Tibial artery (tissue), 4 donors: Measurements from ENCODE around the gene ZNF560.

Source experiments
- DNase-seq, 2 donors: peaks; one replicate each; pipeline ENCODE4 v3.0.0-alpha.2; 2019
- H3K27ac ChIP-seq, 2 donors: fragments of 200-600 bp; sonication (generic) in 1 of 2; 1 replicate in 1 of 2; 2 replicates in 1 of 2; pipeline ENCODE4 v1.5.1; 2018 to 2019; ENCODE audit warnings: mild to moderate bottlenecking in 1 of 2
- H3K27me3 ChIP-seq, 2 donors: fragments of 200-600 bp; sonication (generic) in 1 of 2; one replicate each; pipeline versions ENCODE4 v1.5.1 to v1.6.0; 2016 to 2019
- H3K36me3 ChIP-seq, 3 donors: fragments of 200-600 bp; sonication (generic) in 2 of 3; one replicate each; pipeline ENCODE4 v1.5.1; 2016 to 2019; ENCODE audit warnings: mild to moderate bottlenecking in 2 of 3
- H3K4me1 ChIP-seq, 4 donors: fragments of 200-600 bp; sonication (generic) in 2 of 4; 1 replicate in 3 of 4; 2 replicates in 1 of 4; pipeline ENCODE4 v1.5.1; 2016 to 2019
- H3K4me3 ChIP-seq, 2 donors: fragments of 200-600 bp; sonication (generic) in 1 of 2; 1 replicate in 1 of 2; 2 replicates in 1 of 2; pipeline ENCODE4 v1.5.1; 2018 to 2019; ENCODE audit warnings: mild to moderate bottlenecking in 2 of 2
- H3K9me3 ChIP-seq, 3 donors: fragments of 200-600 bp; sonication (generic) in 1 of 3; one replicate each; pipeline ENCODE4 v1.5.1; 2016 to 2019
- CTCF ChIP-seq, 2 experiments: fragments of 200-600 bp in 1 of 2; fragments of 450-650 bp in 1 of 2; IDR thresholded peaks; one replicate each; pipeline ENCODE4 v1.5.1; 2017 to 2019; ENCODE audit warnings: antibody characterized with exemption in 2 of 2, mild to moderate bottlenecking in 1 of 2, moderate library complexity in 1 of 2
- intact Hi-C: fragments of 100-400 bp; cut with DNase I; formaldehyde crosslinking; loops from one replicate; pipeline ENCODE4 v1.15.0; 2023; ENCODE audit warnings: low total_unique reads

The ZNF560 gene

GRCh38 chr19:9500796-9501195 is 2.4 kb upstream of the ZNF560 start:
- H3K27ac ChIP-seq = no peak overlapping the region
- no peak for DNase-seq
- no peak for TF ChIP-seq CTCF (IDR thresholded peaks at IDR 0.05)
- no peaks in the 10 kb centered on the region for H3K27me3 ChIP-seq
- H3K4me3 ChIP-seq = no peak overlapping the region
- peaks cover 23 to 92% (median 82%) of the 10 kb centered on the region in 3 donors for H3K9me3 ChIP-seq
- no peaks in the 10 kb centered on the region for H3K4me1 ChIP-seq
- H3K36me3 ChIP-seq = no peaks in the 10 kb centered on the region
- intact Hi-C loops = no loop called here

- no peak for TF ChIP-seq CTCF (IDR thresholded peaks at IDR 0.05)
- Histone ChIP-seq H3K4me1 (no peaks in the 10 kb centered on the region), H3K36me3 (no peaks in the 10 kb centered on the region), H3K27me3 (no peaks in the 10 kb centered on the region), H3K27ac (no peak overlapping the region), H3K9me3 (peaks cover 13 to 46% (median 41%) of the 10 kb centered on the region in 3 donors), H3K4me3 (no peak overlapping the region)
- intact Hi-C loops = no loop called here
- no peak for DNase-seq
These were observed 4.3 kb downstream of the ZNF560 start for GRCh38 chr19:9494096-9494495.

GRCh38 chr19:9487016-9487415 is 11.4 kb downstream of the ZNF560 start:
- TF ChIP-seq CTCF (IDR thresholded peaks at IDR 0.05) = no peak
- Histone ChIP-seq H3K27me3 (no peaks in the 10 kb centered on the region), H3K4me1 (no peaks in the 10 kb centered on the region), H3K36me3 (no peaks in the 10 kb centered on the region), H3K4me3 (no peak overlapping the region), H3K9me3 (peaks cover 5 to 56% (median 50%) of the 10 kb centered on the region in 3 donors), H3K27ac (no peak overlapping the region)
- intact Hi-C loops = no loop called here
- no peak for DNase-seq

- Histone ChIP-seq H3K36me3 (no peaks in the 10 kb centered on the region), H3K4me3 (no peak overlapping the region), H3K9me3 (peaks cover 5 to 58% (median 51%) of the 10 kb centered on the region in 3 donors), H3K27me3 (no peaks in the 10 kb centered on the region), H3K4me1 (no peaks in the 10 kb centered on the region), H3K27ac (no peak overlapping the region)
- no peak for DNase-seq
- intact Hi-C loops = no loop called here
- TF ChIP-seq CTCF (IDR thresholded peaks at IDR 0.05) = no peak
These were observed 13.3 kb downstream of the ZNF560 start for GRCh38 chr19:9485140-9485539.

GRCh38 chr19:9474975-9475374 is 23.4 kb downstream of the ZNF560 start:
- Histone ChIP-seq H3K27me3 (no peaks in the 10 kb centered on the region), H3K4me1 (no peaks in the 10 kb centered on the region), H3K4me3 (no peak overlapping the region), H3K36me3 (no peaks in the 10 kb centered on the region), H3K27ac (no peak overlapping the region), H3K9me3 (peaks cover 0 to 19% (median 17%) of the 10 kb centered on the region in 3 donors)
- intact Hi-C loops = no loop called here
- TF ChIP-seq CTCF (IDR thresholded peaks at IDR 0.05) = no peak
- DNase-seq = no peak

GRCh38 chr19:9467161-9467560 is 31.3 kb downstream of the ZNF560 start:
- Histone ChIP-seq H3K4me1 (no peaks in the 10 kb centered on the region), H3K27ac (no peak overlapping the region), H3K9me3 (peaks cover 0 to 51% (median 47%) of the 10 kb centered on the region in 3 donors), H3K4me3 (no peak overlapping the region), H3K27me3 (no peaks in the 10 kb centered on the region), H3K36me3 (peaks cover 0 to 2% (median 0%) of the 10 kb centered on the region in 3 donors)
- TF ChIP-seq CTCF (IDR thresholded peaks at IDR 0.05) = no peak
- DNase-seq = no peak
- intact Hi-C loops = no loop called here
